RPMI8226 (cell line): ENCODE results near the gene EEF2KMT.
A peak's percentile ranks its signal among the peaks of the same experiment; 100 is the strongest.
"Not testable (repeated sequence)": the region's sequence is repeated elsewhere in the genome, so short reads cannot be mapped to it uniquely, and the experiment has no call there.

ENCODE experiments used
- DNase-seq: peaks from one replicate; pipeline ENCODE4 v3.0.0-alpha.2; 2015

The EEF2KMT gene, protein sequence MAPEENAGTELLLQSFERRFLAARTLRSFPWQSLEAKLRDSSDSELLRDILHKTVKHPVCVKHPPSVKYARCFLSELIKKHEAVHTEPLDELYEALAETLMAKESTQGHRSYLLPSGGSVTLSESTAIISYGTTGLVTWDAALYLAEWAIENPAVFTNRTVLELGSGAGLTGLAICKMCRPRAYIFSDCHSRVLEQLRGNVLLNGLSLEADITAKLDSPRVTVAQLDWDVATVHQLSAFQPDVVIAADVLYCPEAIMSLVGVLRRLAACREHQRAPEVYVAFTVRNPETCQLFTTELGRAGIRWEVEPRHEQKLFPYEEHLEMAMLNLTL

DNA sequence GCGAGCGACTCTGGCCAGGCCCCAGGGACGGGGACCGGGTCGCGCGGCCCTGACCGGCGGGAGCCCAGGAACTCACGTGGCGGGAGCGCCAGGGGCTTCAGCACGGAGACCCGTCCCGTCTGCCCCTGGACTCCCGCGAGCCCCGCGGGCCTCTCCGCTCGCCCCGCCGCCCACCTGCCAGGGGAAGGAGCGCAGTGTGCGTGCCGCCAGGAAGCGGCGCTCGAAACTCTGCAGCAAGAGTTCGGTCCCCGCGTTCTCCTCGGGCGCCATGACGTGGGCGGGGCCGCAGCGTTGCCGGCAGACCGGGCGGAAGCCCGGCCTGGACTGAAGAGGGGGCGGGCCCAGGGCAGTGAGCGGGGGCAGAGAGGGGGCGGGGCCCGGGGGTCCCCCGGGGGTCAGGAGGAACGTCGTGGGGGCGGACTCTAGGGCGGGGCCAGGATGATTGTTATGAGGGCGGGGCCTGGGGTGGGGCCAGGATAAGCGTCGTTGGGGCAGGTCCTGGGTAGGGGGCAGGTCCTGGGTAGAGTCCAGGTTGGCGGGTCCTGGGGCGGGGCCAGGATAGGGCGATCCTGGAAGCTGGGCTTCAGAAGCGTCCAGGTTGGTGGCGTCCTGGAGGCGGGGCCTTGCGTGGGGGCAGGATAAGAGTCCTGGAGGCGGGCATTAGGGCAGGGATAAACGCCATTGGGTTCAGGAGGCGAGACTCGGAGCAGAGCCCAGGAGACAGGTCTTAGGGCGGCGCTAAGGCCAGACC is at the start of gene EEF2KMT:
TSS of gene EEF2KMT (minus strand) at position 326 of the 751 bp plus-strand sequence. CDS start at position 270, 56 bp downstream.
- DNase-seq: peak; percentile 100

DNA sequence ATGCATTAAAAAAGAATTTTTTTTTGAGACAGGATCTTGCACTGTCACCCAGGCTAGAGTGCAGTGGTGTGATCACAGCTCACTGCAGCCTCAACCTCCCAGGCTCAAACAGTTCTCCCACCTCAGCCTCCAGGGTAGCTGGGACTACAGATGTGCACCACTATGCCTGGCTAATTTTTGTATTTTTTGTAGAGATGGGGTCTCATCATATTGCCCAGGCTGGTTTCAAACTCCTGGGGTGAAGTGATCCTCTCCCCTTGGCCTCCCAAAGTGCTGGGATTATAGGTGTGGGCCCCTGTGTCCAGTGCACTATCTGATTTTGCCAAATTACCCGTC is 47.0 kb upstream of the EEF2KMT start:
- not testable (repeated sequence) for DNase-seq

DNA sequence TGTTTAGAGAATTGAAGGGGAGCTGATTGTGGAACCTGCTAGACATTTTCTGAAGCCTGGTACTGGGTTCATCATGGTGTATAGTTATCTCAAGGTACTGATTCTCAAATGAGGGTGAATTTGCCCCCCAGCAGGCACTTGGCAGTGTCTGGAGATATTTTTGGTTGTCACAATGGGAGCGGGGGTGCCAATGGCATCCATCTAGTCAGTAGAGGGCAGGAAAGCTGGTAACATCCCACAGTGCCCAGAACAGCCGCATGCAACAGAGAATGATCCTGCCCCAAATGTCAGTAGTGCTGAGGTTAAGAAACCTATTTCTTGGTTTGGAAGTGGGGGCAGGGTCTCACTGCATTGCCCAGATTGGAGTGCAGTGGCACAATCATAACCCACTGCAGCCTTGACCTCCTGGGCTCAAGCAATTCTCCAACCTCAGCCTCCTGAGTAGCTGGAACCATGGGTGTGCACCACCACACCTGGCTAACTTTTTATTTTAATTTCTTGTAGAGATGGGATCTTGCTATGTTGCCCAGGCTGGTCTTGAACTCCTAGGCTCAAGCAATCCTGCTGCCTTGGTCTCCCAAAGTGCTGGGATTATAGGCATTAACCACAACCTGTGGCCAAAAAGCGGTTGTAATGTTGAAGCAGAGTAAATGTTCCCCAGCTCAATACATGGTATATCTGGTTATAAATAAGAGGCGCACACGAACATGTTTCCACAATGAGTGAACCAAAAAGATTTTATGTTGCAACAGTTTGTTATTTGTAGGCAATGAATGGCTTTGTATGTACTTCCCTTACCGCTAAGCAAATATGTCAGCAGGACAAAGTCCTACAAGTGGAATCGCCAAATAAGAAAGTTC is 46.4 kb upstream of the EEF2KMT start:
- DNase-seq: no peak

DNA sequence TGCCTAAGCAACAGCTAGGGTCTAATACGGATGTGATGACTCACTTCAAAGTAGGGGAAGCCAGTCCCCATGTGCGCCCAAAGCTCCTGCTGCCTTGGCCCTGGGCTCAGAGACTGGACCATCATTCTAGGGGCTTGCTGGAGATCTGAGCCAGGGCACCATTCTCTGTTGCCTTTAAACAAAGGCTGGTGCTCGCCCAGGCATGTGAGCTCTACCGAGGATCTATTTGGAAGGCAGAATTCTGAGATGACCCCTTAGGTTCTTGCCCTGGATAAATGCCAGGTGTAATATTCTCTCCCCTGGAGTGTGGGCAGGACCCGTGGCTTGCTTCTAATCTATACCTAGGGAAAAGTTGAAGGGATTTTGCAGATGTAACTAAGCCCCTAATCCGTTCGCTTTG is 42.6 kb upstream of the EEF2KMT start:
- DNase-seq: not testable (repeated sequence)

DNA sequence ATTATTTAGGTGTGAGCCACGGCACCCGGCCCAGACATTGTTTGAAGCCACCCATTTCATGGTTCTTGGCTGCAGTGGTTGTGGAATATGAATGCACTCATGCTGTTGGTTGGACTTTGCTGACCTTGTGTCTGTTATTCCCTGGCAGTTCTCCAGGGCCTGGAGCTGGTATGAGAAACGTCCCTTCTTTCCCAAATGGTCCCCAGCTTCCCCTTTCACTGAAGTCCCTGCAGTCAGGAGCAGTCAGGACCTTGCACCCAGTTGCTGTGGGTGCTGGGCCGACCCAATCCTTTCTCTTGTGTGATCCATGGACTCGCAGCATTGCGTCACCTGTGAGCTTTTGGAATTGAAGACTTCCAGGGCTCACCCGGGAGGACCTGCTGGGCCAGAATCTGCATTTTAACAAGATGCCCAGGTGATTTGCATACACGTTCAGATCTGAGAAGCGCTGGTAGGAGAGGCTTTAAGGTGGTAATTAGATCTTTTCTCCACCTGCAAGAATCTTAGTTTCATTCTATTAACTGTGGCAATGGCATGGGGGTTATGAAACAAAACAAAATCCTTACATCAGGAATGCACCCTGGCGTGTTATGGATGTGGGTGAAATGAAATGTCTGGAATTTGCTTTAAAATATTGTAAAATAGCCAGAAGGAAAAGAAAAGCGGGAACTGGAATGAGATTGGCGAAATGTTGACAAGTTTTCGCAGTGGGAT is 37.3 kb upstream of the EEF2KMT start:
- not testable (repeated sequence) for DNase-seq

DNA sequence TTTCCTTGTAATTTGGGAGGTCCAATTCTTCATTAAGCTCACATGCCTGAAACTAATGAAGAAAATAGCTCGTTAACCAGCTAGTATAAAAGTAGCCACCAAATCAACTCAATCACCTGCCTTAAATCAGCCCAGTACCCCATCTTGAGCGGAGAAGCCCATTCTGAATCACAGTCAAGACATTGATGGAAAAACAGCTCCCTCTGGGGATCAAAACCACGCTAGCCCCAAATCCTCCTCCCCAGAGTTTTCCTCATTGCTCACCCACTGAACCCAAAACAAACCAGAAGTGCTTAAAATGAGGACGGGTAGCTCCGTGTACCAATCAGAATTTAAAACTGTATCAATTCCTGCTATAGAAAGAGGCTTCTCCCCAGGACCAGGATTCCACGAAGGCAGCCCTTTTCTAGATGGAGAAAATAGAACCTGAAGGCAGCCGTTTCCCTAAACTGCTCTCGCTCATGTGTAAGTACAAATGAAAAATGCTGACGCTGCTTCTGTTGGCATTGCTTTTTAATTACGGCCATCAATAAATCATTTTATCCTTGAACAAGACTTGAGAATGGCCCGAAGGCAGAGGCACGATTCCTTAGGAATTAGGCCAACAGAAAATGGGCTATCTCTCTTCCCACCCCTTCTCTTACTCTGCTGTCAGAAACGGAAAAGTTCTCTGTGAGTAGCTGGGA is 35.5 kb upstream of the EEF2KMT start:
- peak; percentile 17 for DNase-seq

DNA sequence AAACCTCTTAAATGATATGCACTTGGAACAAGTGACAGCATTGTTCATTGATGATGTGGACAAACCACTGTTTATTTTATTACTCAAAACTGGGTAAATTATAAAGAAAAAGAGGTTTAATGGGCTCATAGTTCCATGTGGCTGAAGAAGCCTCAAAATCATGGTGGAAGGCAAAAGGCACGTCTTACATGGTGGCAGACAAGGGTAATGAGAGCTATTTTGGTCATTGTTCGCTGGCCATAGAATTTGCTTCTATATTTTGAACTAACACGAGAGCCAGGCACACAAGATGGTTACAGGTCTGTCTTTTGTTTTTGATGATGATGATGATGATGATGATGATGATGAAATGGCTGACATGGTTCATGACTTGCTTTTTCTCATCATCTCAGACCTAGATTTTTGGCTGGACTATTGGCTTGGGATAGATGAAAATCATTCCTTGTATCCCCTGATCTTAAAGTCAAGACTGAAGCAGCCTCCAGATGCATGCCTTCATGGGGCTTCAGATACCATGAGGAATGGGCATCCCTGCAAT is 33.9 kb upstream of the EEF2KMT start:
- not testable (repeated sequence) for DNase-seq

DNA sequence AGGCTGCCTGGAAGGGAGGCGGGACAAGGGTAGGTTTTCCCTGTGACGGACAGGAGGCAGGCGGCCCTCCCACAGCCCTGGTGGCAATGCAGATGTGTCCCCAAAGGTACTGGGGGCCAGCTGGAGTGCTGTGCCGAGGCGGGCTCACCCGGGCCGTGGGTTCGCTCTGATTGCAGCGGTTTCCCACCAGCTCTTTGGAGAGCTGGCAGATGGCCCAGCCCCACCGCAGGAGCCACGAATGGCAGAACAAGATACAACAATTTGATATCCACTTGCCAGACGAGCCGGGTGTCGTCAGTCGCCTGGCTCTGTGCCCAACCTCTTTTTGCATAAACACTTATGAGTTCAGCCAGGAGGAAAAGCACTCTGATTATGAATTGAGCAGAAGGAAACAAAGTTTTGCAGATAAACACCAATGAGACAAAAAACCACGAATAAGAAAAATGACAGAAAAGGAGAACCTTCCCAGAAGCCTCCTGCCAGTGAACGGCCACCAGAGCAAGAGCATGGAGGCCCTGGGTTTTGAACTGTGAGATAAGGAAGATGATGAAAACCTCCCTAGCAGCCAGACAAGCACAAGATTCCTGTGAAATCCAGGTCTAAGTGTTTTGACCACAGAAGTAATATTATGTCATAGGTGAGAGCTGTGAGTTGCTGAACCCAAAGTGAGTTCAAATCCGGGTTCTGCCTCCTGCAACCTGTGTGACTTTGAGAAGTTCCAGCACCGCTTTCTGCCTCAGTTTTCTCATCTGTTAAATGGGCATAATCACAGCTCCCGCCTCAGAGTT is 19.9 kb upstream of the EEF2KMT start:
- DNase-seq: peak; percentile 89

DNA sequence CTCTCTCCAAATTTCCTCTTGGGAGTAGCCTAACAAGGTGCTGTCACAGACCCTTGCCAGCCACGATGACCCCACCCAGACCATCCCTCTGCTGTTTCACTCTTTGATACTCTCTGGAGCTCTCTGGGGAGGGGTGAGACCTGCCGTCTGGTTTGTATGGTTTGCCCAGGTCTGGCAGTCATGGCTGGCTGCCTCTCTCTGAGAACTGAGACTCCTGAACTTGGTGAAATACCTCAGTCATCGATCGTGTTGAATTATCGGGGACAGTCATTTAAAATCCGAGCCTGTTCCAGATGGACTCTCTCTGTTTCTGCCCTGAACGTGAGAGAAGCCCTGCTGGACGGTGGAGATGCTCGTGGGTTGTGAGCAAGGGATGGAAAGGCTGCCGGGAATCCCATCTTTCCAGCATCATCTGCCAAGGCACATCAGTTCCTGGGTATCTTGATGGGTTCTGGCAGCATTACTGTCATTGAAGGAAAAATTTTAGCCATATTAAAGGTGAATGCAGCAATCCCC is 19.2 kb upstream of the EEF2KMT start:
- not testable (repeated sequence) for DNase-seq

DNA sequence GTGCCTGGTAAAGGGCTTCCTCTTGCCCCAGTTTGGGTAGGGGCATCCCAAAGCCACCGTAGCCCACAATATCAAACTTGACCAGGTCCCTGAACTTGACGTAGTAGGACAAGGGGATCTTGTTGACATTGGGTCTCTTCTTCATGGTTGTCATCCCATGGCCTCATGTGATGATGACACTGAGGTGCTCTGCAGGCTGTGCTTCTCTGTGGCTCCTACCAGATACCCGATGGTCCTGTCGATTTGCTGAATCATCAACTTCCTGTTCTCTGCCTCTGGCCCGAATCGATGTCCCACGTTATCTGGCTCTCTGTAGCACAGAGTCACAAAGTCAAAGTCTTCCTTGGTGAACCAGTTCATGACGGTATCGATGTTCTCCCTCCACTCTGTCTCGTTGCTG is 13.3 kb upstream of the EEF2KMT start:
- not testable (repeated sequence) for DNase-seq

DNA sequence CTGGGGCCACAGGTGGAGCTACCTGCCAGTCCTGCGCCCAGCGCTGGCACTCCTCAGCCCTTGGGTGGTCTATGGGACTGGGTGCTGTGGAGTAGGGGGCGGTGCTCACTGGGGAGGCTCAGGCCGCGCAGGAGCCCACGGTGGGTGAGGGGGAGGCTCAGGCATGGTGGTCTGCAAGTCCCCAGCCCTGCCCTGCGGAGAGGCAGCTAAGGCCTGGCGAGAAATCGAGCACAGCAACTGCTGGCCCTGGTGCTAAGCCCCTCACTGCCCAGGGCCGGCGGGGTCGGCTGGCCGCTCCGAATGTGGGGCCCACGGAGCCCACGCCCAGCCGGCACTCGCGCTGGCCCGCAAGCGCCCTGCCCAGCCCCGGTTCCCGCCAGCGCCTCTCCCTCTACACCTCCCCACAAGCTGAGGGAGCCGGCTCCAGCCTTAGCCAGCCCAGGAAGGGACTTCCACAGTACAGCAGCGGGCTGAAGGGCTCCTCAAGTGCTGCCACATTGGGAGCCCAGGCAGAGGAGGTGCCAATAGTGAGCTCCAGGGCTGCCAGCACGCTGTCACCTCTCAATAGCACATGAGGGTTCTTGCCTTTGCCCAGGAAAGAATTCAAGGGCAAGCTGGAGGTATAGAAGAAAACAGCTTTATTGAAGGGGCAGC is 11.0 kb upstream of the EEF2KMT start:
- DNase-seq: no peak

DNA sequence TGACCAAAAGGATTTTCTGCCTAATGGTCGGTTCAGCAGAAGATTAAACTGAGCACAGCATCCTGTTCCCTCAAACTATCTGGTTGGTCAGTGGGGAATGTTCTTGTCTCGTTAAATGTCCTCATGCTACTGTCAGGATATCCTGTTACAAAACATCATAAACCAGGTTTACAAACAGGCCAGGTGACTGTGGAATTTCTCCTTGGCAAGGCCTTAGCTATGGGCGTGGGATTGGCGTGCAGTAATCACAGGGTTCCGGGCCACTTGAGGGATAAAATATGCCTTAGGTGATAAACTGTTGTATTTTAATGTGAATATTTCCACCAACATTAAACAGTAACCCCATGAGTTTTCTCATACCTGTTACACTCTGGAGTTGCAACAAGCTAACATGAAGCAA is 7.4 kb upstream of the EEF2KMT start:
- not testable (repeated sequence) for DNase-seq

DNA sequence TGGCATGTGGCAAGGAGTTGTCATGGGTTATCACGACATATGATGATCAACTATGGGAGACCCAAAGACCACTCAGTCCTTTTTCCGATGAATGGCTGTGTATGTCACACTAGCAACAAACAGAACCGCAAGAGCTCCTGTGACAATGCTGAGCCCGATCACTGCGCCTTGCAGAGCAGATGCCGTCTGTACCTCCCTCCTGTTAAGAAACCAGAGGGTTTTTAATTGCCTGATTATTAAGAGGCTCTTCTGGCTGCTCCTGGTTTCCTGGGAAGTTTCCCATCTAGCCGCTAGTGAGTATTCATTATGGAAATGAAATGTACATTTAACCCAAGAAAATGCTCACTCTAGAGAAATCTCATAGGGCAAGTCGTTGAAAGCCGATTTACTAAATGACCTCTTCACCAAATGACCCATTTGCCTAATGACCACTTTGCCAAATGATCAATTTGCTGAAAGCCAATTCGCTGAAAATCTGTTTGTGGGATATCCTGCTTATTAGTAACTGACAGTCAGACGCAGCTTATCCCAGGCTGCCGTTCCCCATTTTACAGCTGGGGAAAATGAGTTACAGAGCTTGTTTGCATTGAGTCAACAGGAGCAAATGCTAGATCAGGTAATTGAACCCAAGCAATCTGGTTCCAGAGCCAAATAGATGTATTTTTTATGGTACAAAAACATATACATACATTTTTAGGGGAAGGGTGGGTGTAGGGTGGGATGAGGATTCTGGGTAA is 5.9 kb upstream of the EEF2KMT start:
- not testable (repeated sequence) for DNase-seq

DNA sequence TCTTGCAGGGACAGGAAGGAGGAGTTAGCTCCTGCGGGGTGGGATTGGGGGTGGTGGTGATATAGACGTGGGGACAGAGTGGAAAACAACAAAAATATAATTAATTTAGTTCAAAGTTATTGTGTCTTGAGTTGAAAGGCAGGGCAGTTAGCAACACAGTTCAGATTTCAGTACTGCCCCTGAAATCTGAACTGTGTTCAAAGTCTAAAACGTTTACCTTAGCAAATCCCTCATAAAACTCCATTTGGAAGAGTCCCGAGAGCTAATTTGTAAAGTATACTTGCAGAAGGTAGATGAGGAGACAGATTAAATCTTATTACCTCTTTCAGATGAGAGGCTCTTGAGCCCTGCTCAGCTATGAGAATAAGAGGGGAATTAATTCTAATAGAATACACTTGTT is 1.6 kb upstream of the EEF2KMT start:
- DNase-seq: not testable (repeated sequence)

DNA sequence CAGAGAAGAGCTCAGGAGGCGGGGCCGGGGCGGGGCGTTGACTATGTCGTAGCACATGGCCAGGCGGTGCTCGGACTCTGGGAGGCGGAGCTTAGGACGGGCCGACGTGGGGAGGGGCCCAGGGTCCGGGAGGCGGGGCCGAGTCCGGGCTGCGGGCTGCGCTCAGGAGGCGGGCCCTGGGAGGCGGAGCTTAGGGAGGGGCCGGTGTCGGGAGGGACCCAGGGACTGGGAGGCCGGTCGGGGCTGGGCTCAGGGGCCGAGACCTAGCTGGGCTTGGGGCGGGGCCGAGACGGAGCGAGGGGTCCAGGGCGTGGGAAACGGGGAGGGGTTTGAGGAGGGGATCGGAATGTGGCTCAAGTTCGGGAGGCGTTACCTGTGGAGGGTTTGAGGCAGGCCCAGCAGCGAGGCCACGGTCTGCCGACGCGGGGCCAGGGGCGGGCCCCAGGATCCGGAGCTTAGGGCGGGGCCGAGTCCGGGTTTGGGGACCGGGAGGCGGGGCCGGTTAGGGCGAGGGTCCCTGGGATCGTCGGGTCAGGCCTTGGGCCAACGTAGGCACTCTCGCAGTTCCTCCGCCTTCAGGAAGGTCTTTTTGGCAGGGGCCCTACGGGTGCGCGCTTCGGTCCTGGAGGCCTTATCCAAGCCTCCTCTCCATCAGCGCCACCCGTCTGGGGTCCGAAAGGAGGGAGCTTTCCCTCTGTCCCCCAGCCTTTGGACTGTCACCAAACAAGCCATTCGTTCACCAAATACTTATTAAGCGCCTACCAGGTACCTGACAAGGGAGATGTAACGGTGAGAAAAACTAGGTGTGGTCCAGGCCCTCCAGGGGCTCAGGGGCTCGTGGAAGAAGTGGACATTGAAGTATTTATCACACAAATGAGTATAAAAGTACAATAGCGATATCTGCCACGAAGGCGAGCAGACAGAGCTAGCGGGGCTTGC is 895 bp upstream of the EEF2KMT start:
- peak; percentile 68 for DNase-seq

DNA sequence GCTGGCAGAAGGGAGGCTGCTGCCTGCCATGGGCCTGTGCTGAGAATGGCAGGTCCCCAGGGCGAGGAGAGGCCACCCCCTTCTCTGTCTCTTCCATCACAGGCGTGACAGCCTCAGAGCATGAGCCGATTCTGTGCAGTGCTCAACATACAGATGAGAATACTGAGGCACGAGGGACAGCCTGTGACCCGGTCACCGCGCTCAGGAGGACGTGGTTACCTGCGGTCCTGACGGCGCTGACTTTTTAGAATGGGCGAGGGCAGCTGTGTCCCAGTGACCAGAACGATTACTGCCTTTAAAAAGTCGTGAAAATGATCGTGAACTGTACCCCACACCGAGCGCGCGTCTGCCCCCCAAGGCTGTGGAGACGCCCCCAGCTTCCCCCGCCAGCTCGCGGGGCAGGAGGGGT is 530 bp downstream of the EEF2KMT start:
- peak; percentile 64 for DNase-seq

DNA sequence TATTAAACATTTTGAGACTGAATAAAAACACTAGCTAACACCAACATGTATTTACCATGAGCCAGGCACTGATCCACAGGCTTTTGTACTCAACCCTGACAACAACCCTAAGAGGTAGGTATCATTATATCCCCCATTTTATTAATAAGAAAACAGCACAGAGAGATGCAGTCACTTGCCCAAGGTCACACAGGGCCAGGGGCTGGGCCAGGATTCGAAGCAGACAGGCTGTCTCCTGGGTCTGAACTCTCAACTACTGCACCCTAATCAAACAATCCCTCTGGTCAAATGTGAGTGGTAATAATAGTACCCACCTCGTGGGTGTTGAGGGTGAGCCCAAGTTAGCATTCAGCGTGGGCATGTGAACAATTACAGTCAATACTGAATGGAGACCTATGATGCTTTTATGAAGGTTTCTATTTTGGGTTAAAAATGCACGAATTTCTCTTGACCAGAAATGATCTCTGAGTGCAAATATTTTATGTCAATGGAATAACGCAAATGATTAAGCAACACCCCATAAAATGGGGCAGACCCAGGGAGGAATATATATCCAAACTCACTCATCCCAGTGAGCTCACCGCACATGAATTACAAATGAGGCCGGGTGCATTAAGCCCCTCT is 1.0 kb downstream of the EEF2KMT start:
- not testable (repeated sequence) for DNase-seq
